Stimulated activated CD8-positive, alpha-beta memory T cell treated with anti-CD3 and anti-CD28 coated beads, Interleukin-15, amount 100 ng/mL, for 24 hours (primary cell): ENCODE results near the gene SLX4IP.
A peak's percentile ranks its signal among the peaks of the same experiment; 100 is the strongest.

Experiments used
- DNase-seq: peaks from one replicate; pipeline ENCODE4 v3.0.0-alpha.2; 2020; ENCODE audit warnings: low read depth

Gene SLX4IP

DNA sequence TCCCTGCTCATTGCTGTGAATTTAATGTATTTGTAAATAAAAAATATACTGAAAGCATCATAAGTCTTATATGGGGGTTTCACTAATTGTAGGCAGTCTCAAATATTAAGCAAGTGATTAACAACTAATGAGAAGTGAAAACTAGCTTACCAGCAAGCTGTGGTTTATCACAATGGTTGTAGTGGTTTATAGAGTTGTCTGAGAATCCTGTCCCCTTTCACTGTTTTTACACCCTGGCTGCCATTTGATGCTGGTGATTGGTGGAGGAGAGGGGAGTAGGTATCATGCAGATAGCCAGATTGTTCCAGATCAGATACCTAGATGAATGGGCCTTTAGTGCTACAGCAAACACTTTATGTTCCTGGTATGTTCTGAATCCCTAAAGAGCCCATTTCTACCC lies 7.1 kb upstream of the SLX4IP start:
- no peak for DNase-seq

DNA sequence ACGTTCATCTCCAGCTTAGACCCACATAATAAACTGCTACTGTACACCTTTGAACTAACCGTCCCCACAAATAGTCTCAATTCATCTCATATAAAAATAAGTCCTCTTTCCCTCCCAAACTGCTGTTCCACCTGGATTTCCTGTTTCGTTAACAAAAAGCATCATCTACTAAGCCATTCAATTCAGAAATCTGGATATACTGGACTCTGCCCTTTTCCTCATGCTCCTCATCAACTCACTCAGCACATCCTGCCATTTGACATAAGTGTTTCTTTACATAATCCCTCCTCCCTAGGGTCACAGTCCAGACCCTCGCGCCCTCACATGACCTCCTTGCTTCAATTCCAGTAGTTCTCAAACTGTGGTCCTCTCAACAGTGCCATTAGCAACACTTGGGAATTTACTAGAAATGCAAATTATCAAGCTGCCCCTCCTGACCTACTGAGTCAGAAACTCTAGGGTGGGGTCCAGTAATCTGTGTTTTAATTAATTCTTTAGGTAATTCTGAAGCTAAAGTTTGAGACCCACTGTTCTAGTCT lies 5.6 kb upstream of the SLX4IP start:
- DNase-seq: no peak

DNA sequence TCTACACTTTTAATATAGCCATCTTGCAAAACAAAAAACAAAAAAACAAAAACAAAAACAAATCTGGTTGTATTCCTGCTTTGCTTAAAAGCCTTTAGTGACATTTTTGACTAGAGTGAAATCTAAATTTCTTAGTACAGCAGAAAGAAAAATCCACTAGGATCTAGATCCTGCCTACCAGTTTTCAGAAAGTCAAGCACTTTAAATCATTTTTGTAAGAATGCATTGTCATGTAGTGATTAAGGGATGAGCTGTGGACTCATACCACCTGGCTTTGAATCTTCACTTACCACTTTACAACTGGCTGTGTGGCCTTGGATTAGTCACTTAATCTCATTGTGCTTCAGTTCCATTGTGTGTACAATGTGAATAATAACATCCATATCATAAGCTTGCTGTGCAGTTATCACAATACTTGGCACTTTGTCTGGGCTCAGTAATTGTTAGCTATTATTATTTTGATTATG lies 5.1 kb upstream of the SLX4IP start:
- DNase-seq: no peak

DNA sequence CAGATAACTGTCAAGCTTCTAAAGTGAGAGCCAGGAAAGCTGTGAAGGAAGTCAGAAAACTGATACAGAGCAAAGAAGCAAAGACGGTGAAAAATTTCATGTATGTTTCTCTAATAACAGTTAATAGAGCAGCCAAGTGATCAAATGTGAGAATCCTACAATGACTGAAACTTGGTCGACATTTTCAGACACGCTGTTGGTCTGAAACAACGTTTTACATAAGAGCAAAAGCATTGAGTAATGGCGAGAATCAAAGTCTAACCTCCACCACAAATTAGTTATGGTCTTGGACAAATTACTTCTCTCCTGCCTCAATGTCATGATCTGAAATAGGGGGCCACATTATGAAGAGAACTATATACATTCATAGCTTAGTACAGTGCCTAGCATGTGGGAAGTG lies 4.4 kb upstream of the SLX4IP start:
- no peak for DNase-seq

DNA sequence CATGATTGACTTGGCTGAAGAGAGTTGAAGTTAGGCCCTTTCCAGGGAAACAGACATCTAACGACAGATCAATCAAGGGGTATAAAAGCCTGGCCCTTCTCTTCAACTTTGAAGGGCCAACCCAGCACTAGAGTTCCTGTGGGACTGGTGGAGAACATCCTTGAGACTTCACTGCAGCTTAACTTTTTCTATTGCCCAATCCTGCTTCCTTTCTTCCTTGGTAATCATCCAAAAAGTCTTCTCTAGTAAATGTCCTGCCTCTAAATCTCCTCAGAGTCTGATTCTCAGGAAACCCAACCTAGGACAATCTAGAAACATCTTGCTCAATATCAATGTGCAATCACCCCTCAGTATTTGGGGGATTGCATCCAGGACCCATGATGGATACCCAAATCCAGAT lies 3.0 kb upstream of the SLX4IP start:
- DNase-seq: no peak

DNA sequence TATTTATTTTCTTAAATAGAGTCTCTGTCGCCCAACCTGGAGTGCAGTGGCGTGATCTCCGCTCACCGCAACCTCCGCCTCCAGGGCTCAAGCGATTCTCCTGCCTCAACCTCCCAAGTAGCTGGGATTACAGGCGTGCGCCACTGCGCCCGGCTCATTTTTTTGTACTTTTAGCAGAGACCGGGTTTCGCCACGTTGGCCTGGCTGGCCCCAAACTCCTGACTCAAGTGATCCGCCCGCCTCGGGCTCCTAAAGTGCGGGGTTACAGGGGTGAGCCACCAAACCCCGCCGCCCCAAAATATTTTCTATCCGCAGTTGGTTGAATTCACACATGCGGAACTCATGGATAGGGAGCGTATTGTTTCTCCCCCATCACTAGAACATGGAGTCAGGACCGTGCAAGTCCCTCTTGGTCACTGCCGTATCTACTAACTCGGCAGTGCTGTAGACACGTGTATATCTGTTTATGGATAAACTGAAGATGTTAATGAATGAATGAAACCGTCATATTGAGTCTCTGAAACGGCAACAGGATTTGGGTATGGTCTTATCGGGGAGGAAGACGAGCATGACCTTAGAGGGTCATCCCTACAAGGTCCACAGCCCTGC lies 2.0 kb upstream of the SLX4IP start:
- DNase-seq: no peak

DNA sequence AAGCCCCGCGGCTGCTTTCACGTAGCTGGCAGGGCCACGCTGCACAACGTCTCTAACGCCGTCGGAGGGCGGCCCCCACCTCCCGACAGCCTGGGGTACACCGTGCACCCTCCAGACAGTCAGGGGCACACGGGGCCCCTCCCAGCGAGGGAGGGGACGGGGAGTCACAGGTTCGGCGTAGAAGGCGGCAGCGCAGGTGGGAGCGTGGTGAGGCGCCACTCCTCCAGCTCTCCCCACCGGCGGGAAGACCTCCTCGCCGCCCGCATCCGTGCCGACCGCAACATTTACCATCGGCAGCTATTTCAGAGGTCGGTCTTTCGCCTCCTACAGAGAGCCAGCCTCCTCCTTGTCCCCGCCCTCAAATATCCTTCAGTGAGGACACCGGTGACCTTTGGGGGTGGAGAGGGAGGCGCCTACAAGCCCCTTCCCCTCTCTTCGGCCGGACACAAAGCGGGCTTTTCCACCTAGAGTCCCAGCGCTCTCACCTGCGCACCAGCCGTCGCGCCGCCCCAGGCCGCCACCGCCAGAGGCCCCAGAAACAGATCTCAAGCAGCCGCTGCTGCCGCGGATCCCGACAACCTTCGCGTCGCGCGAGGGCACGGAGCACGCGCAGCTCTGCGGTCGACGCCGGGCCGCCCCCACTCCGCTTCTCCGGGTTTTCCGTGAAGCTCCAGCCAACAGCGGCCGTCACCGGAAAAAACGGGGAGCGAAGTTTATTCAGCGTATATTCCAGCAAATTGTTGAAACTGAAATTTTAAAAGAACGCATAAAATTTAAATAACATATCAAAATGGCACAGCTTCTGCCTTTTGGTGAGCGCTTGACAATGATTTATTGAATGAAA lies 1.3 kb upstream of the SLX4IP start, which contains the start of gene MKKS:
TSS of gene MKKS (minus strand) at position 600 of the 844 bp plus-strand sequence. CDS start 20,708 bp downstream, outside the sequence.
- DNase-seq: peak; percentile 65

DNA sequence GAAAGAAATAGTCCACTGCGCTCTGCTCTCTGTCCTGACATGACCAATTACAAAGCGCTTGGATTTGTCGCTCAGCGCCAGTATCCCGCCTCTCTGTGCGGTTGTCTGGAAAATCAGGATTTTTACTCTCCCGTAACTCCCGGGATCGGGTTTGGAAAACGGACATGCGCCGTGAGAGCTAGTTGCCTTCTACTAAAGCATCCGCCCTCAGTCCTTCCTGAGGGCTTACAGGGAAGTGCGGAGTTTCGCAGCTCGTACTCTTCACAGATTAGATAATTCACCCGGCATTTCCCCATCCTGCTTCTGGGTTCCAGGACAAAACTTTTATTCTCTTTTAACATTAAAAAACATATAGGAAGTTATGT lies 656 bp upstream of the SLX4IP start:
- DNase-seq: peak; percentile 34

DNA sequence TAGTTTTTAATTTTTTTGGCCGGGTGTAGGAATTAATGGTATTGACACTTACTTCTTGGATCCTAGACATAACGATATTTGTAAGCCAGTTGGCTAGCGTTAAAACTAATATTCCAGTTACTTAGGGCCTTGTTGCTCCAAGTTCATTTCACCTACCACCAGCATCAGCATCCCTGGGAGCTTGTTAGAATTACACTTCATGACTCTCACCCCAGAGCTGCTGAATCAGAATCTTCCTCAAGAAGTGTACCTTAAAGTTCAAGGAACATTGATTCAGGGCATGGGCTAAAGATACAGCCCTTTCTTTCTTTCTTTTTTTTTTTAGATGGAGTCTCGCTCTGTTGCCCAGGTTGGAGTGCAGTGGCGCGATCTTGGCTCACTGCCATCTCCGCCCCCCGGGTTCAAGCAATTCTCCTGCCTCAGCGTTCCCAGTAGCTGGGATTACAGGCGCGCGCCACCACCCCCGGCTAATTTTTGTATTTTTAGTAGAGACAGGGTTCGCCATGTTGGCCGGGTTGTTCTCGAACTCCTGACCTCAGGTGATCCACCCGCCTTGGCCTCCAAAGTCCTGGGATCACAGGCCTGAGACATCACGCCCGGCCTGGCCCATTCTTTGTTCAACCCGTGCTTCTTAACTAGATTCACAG lies 1.1 kb downstream of the SLX4IP start:
- DNase-seq: no peak

DNA sequence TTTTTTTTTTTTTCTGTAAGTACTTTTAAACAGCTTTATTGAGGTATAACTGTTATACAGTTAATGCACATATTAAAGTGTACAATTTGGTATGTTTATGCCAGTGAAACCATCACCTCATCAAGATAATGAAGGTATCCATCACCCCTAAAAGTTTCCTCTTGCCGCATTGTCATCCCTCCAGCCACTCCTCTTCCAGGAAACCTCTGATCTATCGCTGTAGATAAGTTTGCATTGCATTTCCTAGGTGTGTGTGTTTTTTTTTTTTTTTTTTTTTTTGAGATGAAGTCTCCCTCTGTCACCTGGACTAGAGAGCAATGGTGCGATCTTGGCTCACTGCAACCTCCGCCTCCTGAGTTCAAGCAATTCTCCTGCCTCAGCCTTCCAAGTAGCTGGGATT lies 3.1 kb downstream of the SLX4IP start:
- DNase-seq: no peak

DNA sequence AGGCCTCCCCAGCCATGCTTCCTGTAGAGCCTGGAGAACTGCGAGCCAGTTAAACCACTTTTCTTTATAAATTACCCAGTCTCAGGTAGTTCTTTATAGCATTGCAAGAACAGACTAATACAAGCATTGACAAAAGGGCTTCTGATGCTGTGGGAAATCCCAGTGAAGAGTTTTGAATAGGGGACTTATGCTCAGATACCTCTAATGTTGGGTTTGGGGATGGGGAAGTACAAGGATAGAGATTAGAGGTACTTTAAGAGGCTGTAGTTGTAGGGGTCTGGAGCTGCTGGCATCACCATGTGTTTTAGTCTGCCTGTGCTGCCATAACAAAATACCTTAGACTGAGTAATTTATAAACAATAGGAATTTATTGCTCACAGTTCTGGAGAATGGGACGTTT lies 8.8 kb downstream of the SLX4IP start:
- DNase-seq: no peak

DNA sequence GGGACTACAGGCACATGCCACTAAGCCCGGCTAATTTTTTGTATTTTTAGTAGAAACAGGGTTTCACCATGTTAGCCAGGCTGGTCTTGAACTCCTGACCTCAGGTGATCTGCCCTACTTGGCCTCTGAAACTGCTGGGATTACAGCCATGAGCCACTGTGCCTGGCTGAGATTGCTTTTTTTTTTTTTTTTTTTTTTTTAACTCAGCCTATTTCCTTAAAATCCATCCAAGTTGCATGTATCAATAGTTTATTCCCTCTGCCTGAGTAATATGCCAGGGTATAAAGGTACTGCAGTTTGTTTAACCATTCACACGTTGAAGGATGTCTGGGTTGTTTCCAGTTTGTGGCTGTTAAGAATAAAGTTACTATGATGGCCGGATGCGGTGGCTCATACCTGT lies 10.7 kb downstream of the SLX4IP start:
- no peak for DNase-seq

DNA sequence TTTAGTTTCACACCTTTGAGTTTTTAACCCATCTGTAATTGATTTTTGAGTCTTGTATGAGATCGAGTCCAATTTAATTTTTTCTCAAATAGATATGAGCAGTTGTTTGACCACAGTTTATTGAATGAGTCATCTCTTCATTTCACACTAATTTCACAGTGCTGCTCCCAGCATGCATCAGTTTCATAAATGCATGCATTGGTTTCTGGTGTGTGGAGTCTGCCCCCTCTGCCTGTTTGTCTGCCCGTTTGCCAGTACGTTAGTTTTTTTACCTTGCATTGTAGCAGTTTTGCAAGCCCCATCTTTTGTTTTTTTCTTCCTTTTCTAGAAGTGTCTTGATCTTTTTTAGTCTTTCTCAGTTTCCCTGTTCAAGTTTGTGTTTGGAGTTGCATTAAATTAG lies 11.9 kb downstream of the SLX4IP start:
- DNase-seq: no peak

DNA sequence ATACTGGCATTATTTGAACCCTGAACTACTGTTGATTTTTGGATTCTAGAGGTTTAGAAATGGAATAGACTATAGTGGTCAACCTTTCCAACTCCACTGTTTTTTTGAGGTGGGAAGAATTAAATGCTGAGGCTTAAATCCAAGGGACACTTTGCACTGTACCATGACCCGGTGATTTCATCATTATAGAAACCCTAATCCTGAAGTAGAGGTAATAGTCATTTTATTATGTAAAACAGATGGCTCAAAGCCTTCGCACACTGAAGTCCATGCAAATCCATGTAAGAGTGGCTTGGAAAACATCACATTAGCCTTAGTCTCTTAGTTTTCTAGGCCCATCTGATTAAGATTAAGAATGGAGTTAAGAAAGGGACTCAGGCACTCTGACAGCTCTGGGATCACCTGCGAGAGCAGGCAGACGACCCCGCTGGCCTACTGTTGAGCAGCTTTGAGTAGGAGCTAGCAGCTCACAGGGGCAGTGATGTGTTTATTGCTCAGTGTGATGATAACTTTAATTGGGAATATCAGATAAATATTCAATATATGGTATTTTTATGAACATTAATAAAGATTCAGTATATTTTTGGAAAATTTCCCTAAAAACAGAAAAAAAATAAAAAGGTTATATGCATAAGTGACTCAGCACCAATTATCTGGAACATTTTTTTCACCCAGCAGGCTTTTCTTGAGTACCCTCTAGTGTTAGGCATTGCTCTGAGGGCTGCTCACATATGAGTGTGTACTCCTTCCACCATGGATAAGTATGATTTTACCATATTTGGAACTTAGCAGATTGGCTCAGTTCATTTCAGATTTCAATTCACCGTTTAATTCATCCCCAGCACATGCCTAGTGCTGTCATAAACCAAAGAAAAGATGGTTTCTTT lies 13.4 kb downstream of the SLX4IP start:
- DNase-seq: no peak

DNA sequence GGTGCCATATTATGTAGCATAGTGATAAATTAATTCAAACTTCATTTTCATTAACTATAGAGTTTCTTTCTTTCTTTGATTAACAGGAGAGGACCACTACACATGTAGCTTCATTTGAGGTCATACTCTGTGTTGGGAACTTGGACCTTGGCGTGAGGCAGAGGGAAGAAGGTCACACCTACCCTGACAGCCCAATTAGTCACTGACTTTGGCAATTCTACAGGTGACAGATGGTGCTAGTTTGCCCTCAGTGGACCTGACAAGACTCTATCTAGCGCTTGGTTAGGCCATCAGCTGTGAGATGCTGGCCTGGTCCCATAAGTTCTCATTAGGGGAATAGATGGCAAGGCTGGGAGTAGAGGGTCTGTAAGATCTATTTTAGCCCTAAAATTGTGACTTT lies 14.2 kb downstream of the SLX4IP start:
- DNase-seq: no peak

DNA sequence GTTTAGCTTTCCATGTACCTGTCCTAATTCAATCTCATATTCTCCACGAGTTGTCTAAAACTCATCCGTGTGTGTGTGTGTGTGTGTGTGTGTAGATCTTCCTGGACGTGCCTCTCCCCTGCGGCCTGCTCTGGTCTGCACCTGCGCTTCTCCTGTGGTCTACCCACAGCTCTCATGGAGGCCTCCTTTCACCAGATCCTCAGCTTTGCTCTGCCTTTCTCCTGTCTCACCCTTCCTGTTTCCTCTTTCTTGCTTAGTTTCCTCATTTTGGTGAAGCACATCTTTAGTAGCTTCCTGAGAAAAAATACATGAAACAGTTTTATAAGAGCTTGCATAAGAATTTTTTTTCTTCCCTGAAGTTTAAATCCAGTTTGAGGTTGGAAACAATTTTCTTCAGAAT lies 18.1 kb downstream of the SLX4IP start:
- DNase-seq: no peak

DNA sequence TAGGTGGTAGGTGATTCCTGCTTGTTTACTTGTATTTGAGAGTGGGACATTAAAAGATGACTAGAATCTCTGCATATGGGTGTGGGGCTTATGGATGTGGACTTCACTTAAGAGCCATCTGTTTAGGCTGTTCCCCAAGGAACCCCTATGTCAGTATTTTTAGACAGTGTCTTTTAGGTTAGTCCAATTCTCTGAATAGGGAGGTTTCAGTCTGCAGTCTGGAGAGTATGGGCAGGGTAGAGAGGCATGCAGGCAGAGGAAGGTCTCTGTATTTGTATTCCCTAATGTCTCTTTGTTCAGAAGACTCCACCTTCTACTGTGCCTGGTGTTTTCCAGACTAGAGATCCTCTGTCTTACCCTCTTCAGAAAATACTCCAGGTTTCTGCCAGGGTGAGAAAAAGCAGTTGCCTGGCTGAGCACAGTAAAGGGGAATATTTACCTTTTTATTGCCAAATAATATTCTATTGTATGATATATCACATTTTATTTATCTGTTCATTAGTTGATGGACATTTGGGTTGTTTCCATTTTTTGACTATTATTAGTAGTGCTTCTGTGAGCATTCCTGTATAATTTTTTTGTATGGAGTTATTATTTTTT lies 19.1 kb downstream of the SLX4IP start:
- no peak for DNase-seq

DNA sequence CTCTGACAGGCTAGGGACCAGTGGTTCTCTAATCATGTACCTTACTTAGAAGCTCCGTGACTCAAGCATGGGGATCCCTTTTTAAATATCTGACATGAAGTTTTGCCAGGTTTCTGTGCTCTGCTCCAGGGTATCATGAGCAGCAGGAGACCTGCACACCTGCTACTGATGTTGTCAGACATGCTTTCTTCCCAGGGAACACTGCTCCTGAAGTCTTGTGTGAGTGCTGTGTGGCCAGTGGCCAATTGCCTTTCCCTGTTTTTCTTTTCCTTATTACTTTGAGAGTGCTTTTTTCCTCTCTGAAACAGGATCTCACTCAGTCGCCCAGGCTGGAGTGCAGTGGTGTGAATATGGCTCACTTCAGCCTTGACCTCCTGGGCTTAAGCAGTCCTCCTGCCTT lies 26.4 kb downstream of the SLX4IP start:
- DNase-seq: no peak

DNA sequence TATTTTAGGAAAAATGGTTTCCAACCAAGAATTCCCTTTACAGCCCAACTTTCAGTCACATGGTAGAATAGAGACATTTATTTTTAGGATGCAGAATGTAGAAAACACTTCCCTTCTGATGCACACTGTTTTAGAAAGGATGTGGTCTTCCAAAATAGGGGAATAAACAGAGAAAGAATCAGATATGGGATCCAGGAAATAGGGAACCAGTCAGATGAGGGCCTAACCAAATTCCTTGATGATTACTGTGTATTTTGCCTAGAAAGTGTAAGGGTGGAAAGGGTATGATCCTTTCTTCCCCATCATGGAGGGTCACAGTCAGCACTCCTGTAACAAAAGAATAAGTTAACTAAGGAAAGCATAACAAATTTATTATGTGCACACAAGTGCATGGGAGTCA lies 27.4 kb downstream of the SLX4IP start:
- DNase-seq: no peak

DNA sequence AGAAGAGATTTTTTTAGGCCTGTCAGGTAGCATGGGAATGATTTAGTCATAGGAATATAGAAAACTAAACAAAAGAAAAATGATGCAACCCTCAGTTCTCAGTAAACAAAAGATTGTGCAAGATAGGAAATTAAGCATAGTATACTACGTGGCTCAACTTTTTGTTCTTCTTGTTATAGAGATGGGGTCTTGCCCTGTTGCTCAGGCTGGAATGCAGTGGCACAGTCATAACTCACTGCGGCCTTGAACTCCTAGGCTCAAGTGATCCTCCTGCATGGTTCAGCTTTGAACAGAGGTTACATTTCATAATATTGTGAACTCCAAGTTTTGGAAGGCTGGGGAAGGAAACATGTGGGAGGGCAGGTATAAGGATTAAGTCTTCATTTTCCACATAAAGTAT lies 28.5 kb downstream of the SLX4IP start:
- no peak for DNase-seq

DNA sequence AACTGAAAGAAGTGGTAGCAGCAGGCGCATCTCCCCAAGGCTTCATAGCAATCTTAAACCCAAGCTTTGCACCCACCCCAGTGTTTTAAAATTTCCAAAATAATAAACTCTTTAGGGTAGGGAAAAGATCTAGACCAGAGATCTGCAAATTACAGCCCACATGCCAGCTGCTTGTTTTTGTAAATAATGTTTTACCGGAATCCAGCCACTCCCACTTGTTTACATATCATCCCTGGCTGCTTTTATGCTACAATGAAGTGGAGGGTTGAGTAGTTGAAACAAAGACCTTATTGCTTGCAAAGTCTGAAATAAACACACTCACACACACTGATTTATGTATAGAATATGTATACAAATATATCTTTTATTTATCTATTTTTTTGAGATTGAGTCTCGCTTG lies 30.0 kb downstream of the SLX4IP start:
- DNase-seq: no peak

DNA sequence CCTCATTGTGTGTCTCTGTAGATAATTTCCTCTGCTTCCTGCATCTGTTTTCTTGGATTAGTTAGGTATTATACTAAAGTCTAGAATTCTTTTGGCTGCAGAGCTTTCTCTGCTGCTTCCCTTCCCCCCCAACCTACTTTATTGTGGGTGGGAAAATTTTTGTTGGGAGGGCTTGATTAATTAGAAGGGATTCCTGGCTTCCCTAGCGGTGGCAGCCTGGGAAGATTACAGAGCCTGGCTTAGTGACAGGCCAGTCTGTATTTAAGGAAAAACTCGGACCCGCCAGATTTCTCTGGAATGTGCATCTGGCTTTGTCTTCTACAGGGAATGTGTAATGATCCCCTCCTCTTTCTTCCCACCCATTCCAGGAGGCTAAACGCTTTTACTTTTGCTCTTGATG lies 31.2 kb downstream of the SLX4IP start:
- no peak for DNase-seq
